Adrenal gland (tissue), 5 donors: ENCODE data around the gene GRM3.

Experiments
- POLR2A ChIP-seq, 2 donors: fragments of 450-650 bp; IDR thresholded peaks; one replicate each; pipeline ENCODE4 v1.6.1; 2017; ENCODE audit warnings: antibody characterized with exemption in 2 of 2, mild to moderate bottlenecking in 2 of 2, moderate library complexity in 1 of 2
- TF ChIP-seq, protein P1 (sequence below), 6 experiments: fragments of 450-650 bp in 4 of 6; fragments of 200-600 bp in 2 of 6; sonication (generic) in 1 of 6; IDR thresholded peaks; 1 replicate in 5 of 6; 2 replicates in 1 of 6; pipeline versions ENCODE4 v1.5.1 to v1.8.0; 2016 to 2021; ENCODE audit warnings: antibody characterized with exemption in 6 of 6, mild to moderate bottlenecking in 2 of 6, moderate library complexity in 1 of 6
- donor health status: DM: no; HTN: no; CAD: no.

GRCh38 chr7:86748201-86748600 lies 104.5 kb downstream of the GRM3 start:
- TF ChIP-seq, protein P1, sequence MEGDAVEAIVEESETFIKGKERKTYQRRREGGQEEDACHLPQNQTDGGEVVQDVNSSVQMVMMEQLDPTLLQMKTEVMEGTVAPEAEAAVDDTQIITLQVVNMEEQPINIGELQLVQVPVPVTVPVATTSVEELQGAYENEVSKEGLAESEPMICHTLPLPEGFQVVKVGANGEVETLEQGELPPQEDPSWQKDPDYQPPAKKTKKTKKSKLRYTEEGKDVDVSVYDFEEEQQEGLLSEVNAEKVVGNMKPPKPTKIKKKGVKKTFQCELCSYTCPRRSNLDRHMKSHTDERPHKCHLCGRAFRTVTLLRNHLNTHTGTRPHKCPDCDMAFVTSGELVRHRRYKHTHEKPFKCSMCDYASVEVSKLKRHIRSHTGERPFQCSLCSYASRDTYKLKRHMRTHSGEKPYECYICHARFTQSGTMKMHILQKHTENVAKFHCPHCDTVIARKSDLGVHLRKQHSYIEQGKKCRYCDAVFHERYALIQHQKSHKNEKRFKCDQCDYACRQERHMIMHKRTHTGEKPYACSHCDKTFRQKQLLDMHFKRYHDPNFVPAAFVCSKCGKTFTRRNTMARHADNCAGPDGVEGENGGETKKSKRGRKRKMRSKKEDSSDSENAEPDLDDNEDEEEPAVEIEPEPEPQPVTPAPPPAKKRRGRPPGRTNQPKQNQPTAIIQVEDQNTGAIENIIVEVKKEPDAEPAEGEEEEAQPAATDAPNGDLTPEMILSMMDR (IDR thresholded peaks at IDR 0.05): no peak
- TF ChIP-seq POLR2A (IDR thresholded peaks at IDR 0.05): no peak
